Stimulated activated CD4-positive, alpha-beta T cell treated with anti-CD3 and anti-CD28 coated beads, Interleukin-1b, Interleukin-23, amount 100 ng/mL, for 1 hour (primary cell): ENCODE data around the gene BLOC1S1.

Source experiments
- DNase-seq, 2 donors: peaks; one replicate each; pipeline ENCODE4 v3.0.0-alpha.2; 2020; ENCODE audit warnings: low read depth in 2 of 2

BLOC1S1 gene

DNA sequence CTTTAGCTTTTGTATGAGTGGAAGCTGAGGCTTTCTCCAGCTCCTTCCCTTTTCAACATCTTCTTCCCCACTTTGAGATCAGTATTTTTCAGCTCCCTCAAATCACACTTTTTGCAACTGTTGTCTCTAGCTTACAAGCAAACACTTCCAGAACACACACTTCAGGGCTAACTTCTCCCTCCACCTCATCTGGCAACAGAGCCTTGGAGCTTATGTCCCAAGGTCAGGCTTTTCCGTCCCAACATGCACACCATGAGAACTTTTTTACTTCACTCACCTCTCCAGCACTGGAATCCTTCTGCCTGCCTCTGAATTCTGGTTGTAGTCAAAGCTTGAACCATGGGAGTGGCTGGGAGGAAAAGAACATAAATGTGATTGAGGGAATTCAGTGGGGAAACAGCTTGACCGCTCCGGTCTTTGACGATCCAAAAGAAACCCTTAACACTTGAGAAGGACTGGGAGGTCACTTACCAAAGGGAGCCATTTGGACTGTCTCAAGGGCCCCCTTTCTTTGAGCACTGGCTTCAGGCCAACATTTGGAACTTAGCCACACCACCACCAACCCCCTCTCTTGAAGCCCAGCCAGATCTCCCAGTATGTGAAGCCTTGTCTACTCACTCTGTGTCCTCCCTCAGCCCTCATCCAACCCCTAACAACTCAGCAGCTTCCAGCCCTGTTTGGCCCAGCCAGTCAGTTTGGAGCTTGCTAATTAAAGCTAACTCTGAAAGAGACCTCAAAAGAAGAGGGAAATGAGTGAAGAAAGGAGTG is 3.9 kb upstream of the BLOC1S1 start:
- no peak for DNase-seq

DNA sequence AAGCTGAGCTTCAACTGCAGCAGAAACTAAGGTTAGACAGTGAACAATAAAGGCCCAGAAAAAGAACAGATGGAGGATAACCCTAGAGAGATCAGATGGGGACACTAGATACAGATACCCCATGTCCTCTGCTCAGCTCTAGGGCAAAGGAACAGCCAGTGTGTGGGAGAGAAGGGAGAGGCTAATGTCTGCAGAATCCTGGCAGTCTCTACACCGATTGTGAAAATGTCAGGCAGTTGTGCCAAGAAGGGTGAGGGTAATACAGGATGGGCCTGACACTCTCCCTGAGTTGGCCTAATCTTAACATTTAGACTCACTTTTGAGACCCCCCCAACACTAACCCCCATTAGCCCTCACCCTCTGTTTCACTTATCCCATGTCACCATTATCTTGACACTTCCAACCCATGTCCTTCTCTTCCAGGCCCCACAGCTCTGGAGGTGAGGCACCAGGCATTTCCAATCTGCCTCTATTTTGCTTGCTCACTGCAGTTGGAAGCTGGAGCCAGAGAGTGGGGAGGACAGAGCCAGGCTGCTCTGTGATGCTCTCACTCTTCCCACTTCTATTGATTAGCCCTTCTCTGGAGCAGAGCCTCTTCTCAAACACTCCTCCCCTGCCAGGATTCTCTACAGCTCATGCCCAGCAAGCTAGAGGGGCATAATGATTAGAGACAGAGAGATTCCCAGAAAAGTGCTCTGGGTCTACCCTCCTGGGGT is 3.0 kb upstream of the BLOC1S1 start:
- no peak for DNase-seq

DNA sequence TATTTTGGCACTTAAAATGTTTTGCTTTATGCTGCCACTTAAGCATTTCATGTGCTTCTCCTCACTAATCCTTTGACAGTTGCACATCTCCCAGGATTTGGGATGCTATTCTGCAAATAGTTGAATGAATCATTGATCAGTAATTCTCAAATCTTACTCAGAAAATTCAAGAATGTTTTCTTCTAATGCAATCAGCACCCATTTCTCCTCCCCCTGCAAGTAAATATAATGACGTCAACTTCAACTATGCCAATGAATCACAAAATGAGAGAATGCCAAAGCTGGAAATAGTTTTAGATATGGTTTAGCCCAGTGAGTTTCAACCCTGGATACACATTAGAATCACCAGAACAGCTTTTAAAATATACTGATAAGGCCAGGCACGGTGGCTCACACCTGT is 2.1 kb upstream of the BLOC1S1 start:
- no peak for DNase-seq

DNA sequence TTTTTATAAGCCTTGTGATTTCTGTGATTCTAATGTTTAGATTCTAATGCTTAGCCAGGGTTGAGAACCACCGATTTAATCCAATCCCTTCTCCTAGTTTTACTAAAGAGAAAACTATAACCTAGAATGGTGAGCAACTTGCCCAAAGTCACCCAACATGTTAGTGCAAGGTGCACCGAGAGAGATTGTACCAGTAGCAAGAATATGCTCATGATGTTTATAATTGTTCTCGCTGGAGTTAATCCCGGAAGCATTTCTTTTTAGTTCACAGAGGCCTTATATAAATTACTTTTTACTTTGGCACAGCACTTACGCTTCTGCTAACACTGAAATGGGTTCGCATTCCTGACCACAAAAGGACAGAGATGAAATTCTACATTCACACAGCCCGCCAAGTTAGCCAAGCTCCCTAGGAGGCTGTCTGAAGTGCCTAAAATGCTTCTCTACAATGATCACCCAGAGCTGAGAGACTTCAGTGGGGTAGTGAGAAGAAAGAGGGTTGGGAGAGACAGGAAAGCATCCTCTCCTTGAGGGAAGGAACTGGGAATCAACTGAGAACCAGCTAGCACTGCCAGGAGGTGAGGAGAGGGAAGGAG is 579 bp upstream of the BLOC1S1 start:
- no peak for DNase-seq

DNA sequence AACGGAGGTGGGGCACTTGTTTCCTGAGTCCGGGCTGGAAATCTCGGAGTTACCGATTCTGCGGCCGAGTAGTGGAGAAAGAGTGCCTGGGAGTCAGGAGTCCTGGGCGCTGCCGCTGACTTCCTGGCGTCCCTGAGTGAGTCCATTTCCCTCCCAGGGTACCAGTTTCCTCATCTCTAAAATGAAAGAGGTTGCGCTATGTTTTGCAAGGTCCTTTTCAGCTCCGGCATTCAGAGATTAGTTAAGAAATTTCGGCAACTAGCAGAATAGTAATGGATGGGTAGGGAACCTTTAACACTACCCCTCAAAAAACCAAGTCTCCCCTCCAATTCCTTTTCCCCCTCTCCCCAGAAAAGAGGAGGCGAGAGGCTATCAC is 724 bp downstream of the BLOC1S1 start:
- no peak for DNase-seq

DNA sequence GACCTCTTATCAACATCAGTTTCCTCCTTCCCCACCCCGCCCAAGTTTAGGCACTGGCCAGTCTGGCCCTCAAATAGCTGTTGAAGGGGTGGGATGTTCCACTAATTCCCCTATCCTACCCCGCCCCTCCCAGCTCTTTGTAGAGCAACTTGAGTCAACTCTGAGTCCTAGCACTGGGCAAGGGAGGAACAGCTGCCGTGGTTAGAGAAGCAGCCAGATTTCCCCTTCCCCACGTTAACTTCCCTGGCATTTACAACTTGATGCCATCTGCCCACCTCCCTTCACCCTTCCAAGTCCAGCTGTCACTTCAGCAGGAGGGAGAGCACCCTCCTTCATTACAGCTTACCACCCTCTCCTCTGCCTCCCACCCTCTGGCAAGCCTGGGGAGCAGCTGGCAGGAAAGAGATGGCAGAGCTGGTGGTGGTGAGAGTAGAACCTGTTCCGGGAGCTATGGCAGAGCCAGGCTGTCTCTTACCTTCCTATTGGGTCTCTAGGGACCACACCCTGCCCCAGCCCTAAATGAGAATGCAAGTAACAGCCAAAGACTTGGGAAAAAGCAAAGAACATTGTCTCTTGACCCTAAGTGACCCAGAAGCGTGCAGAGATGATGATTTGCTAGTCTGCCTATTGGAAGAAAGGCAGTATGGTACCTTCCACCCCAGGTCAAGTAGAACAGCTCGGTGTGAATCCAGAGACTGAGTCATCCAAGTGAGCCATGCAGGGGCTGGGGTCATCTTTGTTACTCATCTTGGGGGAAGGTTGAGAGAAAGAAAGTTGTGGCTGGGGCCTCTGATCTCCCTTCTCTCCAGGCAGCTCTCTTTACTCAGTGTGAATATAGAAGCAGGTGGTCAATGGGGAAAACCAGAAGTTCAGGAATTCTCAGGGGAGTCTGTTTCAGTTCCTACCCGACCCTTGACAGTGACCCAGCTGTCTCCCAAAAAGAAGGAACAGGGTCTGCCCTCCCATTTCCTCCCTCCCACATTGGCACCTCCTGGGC is 1.5 kb downstream of the BLOC1S1 start:
- no peak for DNase-seq

DNA sequence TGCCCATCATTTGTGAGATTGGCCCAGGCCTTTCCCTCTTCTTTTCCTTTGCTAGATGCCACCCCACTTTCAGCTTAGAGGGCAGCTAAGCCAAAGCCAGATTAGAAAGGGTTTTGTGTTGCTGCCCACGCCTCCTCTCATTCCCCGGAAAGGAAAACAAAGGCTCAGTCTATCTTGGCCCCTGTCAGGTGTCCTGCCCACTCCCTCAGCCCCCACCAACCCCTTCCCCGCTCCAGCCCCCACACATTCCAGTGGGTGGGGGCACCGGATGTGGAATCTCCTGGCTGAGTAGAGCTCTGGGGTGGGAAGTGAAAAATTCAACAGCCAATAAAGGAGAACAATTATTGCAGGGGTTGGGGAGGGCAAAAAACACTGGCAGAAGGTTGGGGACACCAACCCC is 2.2 kb downstream of the BLOC1S1 start:
- no peak for DNase-seq

DNA sequence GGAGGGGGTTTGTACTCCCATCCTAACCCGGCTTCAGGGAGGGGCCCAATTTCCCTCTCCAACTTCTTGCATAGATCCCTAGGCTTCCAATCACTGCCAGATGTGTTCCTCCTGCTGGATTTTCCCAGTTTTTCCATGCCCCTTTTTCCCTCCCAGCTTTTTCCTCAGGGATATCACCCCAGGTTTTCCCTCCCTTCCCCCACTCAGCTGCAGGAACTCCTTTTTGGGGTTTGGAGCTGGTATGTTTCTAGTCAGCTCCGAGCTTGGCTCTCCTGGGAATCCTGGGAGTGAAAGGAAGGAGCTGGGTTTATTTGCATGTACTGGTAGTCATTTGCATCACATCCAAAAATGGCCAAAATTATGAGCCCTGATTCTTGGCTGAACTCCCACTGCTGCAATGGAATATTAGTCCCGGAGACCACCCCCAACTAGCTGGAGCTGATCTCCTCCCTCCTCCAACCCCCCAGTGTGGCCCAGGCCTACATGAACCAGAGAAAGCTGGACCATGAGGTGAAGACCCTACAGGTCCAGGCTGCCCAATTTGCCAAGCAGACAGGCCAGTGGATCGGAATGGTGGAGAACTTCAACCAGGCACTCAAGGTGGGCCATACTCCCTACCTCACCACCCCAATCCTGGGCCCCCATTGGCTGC is 2.9 kb downstream of the BLOC1S1 start:
- no peak for DNase-seq

DNA sequence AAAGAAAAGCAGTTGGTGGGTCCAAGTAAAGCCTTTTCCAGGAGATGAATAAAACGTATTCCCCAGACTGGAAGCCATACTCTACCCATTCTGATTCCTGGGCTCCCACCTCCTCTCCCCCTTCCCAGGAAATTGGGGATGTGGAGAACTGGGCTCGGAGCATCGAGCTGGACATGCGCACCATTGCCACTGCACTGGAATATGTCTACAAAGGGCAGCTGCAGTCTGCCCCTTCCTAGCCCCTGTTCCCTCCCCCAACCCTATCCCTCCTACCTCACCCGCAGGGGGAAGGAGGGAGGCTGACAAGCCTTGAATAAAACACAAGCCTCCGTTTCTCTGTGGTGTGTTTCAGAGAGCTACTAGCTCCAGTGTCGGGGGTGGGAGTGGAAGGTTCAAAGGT is 3.5 kb downstream of the BLOC1S1 start:
- DNase-seq: no peak

DNA sequence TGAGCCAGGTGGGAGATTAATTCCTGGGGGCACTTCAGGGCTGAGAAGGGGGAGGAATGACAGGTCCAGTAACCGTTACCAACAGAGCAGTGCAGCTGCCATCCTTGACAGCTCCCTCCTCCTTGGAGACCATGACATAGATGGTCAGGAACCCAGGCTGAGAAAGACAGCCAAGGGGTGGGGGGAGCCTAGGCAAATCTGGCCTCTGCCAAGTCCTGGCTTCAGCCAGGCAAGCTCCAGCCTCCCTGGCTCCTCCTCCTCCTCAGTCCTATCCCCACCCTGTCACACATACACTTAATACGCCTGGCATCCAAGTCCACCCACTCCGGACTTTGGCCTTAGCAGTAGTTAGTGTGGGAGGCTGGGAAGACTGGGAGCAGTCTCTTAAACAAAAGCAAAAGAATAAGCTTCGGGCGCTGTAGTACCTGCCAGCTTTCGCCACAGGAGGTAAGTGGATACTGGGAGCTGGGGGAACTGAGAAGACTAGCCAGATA is 4.3 kb downstream of the BLOC1S1 start, which contains the start of gene RDH5:
RDH5 (plus strand) TSS at position 323 of the 494 bp plus-strand sequence. CDS start 792 bp downstream, outside the sequence.
- no peak for DNase-seq

DNA sequence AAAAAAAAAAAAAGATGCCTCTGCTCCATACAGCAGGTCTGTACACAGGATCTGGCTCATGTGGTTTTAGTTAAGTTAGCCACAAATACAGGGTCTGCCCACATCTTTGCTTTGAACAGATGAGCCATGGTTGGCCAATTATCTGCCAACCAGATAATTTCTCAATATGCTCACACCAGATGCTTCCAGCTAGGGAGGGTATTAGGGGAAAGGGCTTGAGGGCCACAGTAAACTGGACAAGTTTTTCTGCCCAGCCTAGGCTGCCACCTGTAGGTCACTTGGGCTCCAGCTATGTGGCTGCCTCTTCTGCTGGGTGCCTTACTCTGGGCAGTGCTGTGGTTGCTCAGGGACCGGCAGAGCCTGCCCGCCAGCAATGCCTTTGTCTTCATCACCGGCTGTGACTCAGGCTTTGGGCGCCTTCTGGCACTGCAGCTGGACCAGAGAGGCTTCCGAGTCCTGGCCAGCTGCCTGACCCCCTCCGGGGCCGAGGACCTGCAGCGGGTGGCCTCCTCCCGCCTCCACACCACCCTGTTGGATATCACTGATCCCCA is 5.1 kb downstream of the BLOC1S1 start:
- no peak for DNase-seq

DNA sequence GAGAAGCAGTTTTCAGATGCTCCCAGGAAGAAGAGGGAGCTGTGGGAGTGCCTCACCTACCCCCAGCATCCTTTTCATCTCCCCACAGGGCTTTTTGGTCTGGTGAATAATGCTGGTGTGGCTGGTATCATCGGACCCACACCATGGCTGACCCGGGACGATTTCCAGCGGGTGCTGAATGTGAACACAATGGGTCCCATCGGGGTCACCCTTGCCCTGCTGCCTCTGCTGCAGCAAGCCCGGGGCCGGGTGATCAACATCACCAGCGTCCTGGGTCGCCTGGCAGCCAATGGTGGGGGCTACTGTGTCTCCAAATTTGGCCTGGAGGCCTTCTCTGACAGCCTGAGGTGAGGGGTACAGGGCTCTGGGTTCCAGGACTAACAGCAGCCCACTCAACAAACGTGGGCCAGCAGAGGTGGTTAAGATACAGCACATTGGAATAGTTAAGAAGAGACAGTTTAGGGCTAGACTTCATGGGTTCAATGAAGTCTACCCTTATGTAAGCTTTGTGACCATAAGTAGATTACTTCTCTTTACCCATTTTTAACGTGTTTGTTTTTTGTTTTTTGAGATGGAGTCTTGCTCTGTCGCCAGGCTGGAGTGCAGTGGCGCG is 5.9 kb downstream of the BLOC1S1 start:
- DNase-seq: no peak

DNA sequence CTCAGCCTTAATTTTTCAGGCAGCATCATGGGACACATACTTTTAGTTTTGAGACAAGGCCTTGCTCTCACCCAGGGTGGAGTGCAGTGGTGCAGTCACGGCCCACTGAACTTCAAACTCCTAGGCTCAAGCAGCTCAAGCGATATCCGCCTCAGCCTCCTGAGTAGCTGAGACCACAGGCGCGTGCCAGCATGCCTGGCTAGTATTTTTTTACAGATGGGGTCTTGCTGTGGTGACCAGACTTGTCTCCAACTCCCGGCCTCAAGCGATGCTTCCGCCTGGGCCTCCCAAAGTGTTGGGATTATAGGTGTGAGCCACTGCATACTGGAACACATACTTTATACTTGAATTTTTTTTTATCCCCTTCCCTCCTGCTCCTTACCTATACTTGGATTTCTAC is 7.1 kb downstream of the BLOC1S1 start:
- DNase-seq: no peak

DNA sequence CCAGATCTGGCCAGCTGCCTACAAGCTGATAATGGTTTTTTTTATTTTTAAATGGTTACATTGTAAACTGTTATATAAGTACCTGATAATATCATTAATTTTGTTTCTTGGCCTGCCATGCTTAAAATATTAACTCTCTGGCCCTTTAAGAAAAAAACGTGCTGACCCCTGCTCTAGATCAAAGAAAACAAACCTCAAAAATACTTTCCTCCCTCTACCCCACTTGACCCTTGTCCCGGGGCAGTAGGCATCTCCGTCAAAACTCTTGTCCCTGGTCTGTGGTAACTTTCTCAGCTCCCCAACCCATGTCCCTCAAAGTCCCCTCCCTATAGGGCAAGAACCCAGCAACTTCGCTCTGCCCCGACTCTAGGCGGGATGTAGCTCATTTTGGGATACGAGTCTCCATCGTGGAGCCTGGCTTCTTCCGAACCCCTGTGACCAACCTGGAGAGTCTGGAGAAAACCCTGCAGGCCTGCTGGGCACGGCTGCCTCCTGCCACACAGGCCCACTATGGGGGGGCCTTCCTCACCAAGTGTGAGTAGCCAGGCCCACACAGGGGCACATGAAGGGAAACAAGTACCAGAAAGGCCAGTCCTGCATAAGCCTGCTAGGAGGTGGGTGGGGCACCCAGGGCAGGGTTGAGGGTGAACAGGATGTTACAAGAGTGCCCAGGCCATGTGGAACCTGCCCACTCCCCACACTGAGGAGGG is 7.8 kb downstream of the BLOC1S1 start:
- no peak for DNase-seq

DNA sequence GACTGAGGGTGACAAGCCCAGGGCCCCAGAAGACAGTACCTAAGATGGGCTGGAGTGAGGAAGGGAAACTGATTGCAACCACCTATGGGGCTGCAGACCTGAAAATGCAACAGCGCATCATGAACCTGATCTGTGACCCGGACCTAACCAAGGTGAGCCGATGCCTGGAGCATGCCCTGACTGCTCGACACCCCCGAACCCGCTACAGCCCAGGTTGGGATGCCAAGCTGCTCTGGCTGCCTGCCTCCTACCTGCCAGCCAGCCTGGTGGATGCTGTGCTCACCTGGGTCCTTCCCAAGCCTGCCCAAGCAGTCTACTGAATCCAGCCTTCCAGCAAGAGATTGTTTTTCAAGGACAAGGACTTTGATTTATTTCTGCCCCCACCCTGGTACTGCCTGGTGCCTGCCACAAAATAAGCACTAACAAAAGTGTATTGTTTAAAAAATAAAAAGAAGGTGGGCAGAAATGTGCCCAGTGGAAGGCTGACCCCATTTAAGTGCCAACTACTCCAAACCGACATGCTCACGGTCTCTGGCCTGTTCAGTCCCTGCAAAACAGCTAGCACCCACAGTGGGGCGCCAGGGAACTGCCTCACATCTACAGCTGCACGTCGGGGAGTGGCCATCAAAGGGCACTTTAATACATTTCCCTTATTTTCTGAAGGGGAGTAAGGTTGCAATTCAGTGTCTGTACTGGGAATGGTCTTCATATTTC is 8.5 kb downstream of the BLOC1S1 start:
- no peak for DNase-seq

DNA sequence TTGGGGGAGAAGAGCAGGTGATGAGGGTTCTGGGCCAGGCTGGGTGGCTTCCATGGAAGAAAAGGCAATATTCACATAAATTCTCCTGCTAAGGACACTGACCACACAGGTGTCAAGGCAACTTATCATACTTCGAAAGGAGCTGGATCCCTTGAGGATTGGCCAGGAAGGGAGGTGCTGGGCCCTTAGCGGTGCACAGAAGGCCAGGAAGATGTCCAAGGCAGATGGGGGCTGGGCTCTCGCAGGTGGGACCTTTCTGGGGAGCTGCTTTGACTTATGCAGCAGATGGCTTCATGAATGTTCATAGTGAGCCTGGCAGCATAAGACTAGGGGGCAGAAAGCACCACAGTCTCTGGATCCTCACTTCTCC is 9.1 kb downstream of the BLOC1S1 start:
- no peak for DNase-seq

DNA sequence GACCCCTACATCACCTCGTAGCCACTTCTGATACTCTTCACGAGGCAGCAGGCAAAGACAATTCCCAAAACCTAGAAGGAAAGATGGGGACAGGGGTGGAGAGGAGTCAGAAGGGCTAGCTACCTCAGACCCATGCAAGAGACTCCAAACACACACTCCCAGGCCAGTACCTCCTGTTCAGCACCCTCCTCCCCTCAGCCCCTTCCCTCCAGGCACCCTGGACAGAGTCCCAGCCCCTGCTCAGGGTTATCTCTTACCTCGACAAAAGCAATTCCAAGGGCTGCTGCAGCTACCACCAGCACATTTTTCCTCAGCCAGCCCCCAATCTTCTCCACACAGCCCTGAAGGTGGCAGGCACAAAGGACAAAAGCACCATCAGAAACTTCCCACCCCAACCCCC is 9.7 kb downstream of the BLOC1S1 start:
- DNase-seq: no peak

DNA sequence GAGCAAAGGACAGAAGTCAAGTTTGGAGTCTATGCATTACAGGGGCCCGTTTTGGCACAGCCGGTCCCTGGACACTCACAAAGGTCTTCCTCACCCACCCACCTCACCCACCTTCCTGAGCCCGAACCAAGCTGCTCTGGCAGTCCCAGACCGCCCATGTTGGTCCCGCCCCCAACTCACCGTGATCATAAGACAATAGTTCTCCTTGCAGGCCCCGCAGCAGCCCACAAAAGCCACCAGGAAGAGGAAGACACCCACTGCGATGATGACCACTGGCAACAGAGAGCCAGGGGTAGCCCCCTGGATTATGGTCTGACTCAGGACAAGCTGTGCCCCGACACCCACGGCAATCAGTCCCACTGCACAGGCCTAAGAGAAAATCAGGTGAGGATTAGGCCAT is 11.1 kb downstream of the BLOC1S1 start:
- no peak for DNase-seq

DNA sequence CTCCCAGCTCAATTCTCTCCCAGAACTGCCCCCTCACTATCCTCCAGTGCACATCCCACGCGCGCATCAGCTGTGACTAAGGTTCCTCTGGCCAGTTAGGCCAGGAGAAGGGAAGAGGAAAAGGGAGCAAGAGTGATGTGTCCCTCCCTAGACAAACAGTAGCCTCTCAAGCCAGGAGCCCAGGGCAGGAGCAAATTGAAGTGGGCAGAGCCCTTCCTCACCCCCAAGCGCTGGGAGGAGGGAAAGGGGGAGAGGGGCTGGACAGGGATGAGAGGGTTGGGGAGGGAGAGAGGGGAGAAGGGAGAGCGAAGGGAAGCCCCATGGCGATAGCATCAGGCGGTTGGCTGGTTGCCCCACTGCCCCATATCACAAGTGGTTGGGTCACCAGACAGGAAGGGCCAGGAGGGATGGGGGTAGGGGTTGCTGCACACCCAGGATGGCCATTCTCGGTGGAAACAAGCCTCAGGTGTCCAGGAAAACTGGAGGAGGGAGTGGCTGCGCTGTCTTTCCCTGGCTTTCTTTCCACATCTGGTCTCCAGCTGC is 11.9 kb downstream of the BLOC1S1 start:
- DNase-seq: no peak
